Measurements from ENCODE around the gene PHLPP2. TPM values are rescaled to one million over a fixed set of nuclear protein-coding genes. Genes with fewer than 3 reads are reported as not detected.

Gene PHLPP2
- total and polyA plus RNA-seq, 2 donors (not counting 1 experiment from before 2014, with no cell fraction given) = 9.7 to 13.2 TPM

DNA sequence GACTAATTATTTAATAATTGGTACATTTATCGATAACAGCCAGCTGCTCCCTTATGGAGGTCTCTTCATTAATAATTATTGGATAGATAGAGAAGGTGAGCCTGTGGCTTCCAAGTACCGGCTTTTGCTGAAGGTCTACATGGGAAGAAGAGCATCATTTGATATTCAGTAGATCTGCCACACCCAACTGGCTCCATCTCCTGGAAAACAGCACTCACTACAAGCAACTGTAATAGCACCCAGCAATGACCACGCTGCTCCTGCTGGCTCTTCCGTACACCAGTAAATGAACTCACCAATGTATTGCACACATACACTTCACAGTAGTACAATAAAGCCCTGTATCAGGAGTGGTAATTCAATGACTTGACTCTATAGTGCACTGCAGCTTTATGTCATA, 79.1 kb downstream of the PHLPP2 start:
- no peak overlapping the region for H3K9ac ChIP-seq (ENCODE audit: insufficient read depth, low read length)
- no peaks in the 10 kb centered on the region for H3K27me3 ChIP-seq (ENCODE audit: control insufficient read depth, insufficient read depth, low read length)
- H3K9me3 ChIP-seq (ENCODE audit: control insufficient read depth, insufficient read depth, low read depth, low read length) = no peaks in the 10 kb centered on the region
- peaks cover 3% of the 10 kb centered on the region for H3K36me3 ChIP-seq (ENCODE audit: control insufficient read depth, insufficient read depth, low read length)
- H3K4me3 ChIP-seq (replicated peaks in 1 of 4; ENCODE audit: control extremely low read depth in 1 of 4, insufficient read depth in 1 of 4, low read depth in 3 of 4, low read length in 4 of 4) = no peak overlapping the region
- no peak overlapping the region for H3K4me2 ChIP-seq (ENCODE audit: extremely low read depth, insufficient read depth, low read length)
- peak; percentile 20 to 30 for DNase-seq (ENCODE audit: low read depth in 2 of 2)
- no peaks in the 10 kb centered on the region for H3K4me1 ChIP-seq (ENCODE audit: control insufficient read depth, extremely low read depth, insufficient read depth, low read length)
- H3K79me2 ChIP-seq (ENCODE audit: control insufficient read depth, insufficient read depth, low read length) = no peaks in the 10 kb centered on the region
- TF ChIP-seq, protein P1, sequence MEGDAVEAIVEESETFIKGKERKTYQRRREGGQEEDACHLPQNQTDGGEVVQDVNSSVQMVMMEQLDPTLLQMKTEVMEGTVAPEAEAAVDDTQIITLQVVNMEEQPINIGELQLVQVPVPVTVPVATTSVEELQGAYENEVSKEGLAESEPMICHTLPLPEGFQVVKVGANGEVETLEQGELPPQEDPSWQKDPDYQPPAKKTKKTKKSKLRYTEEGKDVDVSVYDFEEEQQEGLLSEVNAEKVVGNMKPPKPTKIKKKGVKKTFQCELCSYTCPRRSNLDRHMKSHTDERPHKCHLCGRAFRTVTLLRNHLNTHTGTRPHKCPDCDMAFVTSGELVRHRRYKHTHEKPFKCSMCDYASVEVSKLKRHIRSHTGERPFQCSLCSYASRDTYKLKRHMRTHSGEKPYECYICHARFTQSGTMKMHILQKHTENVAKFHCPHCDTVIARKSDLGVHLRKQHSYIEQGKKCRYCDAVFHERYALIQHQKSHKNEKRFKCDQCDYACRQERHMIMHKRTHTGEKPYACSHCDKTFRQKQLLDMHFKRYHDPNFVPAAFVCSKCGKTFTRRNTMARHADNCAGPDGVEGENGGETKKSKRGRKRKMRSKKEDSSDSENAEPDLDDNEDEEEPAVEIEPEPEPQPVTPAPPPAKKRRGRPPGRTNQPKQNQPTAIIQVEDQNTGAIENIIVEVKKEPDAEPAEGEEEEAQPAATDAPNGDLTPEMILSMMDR (conservative IDR thresholded peaks at IDR 0.05 in 1 of 2, IDR thresholded peaks at IDR 0.05 in 1 of 2; ENCODE audit: low read depth in 1 of 2, low read length in 2 of 2) = peak in 1 of 2 donors; percentile 46
- no peak for TF ChIP-seq EZH2 (IDR thresholded peaks at IDR 0.05; ENCODE audit: low read length, missing control alignments)
- H4K20me1 ChIP-seq (ENCODE audit: control insufficient read depth, extremely low read depth, insufficient read depth, low read length) = no peaks in the 10 kb centered on the region
- no peak overlapping the region for H3K27ac ChIP-seq (ENCODE audit: insufficient read depth, low read length)
- no peak overlapping the region for H2AFZ ChIP-seq (ENCODE audit: low read length)

DNA sequence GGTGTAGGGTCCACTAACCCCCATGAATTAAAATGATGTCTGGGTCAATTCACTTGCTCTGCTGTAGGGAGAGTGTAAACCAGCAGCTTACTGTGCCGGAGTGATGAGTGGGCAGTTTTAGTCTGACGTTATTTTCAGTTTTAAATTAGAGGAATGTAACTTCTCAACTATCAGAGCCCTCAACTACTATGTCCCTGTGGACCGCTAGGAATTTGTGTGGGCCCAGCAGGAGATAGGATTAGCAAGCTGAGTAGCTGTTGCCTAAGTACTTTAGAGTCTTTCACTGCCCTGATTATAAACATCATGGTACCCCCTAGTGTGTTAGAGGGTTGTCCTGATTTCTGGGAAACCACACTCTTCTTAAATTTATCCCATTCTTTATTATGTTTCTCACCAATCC, 87.1 kb downstream of the PHLPP2 start:
- no peak overlapping the region for H2AFZ ChIP-seq (ENCODE audit: low read length)
- peak in 1 of 2 donors; percentile 87 for DNase-seq (ENCODE audit: low read depth in 2 of 2)
- no peak overlapping the region for H3K27ac ChIP-seq (ENCODE audit: insufficient read depth, low read length)
- H3K36me3 ChIP-seq (ENCODE audit: control insufficient read depth, insufficient read depth, low read length) = peaks cover 2% of the 10 kb centered on the region
- no peaks in the 10 kb centered on the region for H4K20me1 ChIP-seq (ENCODE audit: control insufficient read depth, extremely low read depth, insufficient read depth, low read length)
- no peaks in the 10 kb centered on the region for H3K9me3 ChIP-seq (ENCODE audit: control insufficient read depth, insufficient read depth, low read depth, low read length)
- no peak for TF ChIP-seq EZH2 (IDR thresholded peaks at IDR 0.05; ENCODE audit: low read length, missing control alignments)
- TF ChIP-seq, protein P1 (conservative IDR thresholded peaks at IDR 0.05 in 1 of 2, IDR thresholded peaks at IDR 0.05 in 1 of 2; ENCODE audit: low read depth in 1 of 2, low read length in 2 of 2) = no peak
- H3K27me3 ChIP-seq (ENCODE audit: control insufficient read depth, insufficient read depth, low read length) = no peaks in the 10 kb centered on the region
- H3K79me2 ChIP-seq (ENCODE audit: control insufficient read depth, insufficient read depth, low read length) = no peaks in the 10 kb centered on the region
- no peaks in the 10 kb centered on the region for H3K4me1 ChIP-seq (ENCODE audit: control insufficient read depth, extremely low read depth, insufficient read depth, low read length)
- no peak overlapping the region for H3K4me3 ChIP-seq (replicated peaks in 1 of 4; ENCODE audit: control extremely low read depth in 1 of 4, insufficient read depth in 1 of 4, low read depth in 3 of 4, low read length in 4 of 4)
- no peak overlapping the region for H3K9ac ChIP-seq (ENCODE audit: insufficient read depth, low read length)
- H3K4me2 ChIP-seq (ENCODE audit: extremely low read depth, insufficient read depth, low read length) = no peak overlapping the region

DNA sequence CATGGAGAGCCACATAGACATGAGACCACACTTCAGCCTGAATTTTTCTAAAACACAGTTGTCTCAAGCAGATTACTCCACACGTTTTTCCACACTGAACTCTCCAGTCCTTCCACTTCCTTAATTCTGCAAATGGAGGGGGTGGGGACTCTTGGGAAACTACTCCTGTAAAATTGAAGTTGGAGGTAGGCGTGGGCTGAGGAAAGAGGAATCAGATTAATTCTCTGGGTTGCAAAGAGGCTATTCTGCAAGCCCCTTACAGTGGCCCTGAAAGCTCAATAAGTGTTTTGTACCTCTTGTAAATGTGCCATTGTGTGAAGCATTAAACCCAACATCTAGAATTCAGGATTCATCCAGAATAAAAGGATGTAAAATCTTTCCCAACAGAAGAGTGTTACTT, 88.9 kb downstream of the PHLPP2 start:
- H3K79me2 ChIP-seq (ENCODE audit: control insufficient read depth, insufficient read depth, low read length) = no peaks in the 10 kb centered on the region
- H3K27me3 ChIP-seq (ENCODE audit: control insufficient read depth, insufficient read depth, low read length) = no peaks in the 10 kb centered on the region
- H4K20me1 ChIP-seq (ENCODE audit: control insufficient read depth, extremely low read depth, insufficient read depth, low read length) = no peaks in the 10 kb centered on the region
- H3K27ac ChIP-seq (ENCODE audit: insufficient read depth, low read length) = no peak overlapping the region
- no peak overlapping the region for H2AFZ ChIP-seq (ENCODE audit: low read length)
- no peak overlapping the region for H3K9ac ChIP-seq (ENCODE audit: insufficient read depth, low read length)
- no peak for DNase-seq (ENCODE audit: low read depth in 2 of 2)
- H3K36me3 ChIP-seq (ENCODE audit: control insufficient read depth, insufficient read depth, low read length) = peaks cover 2% of the 10 kb centered on the region
- no peaks in the 10 kb centered on the region for H3K4me1 ChIP-seq (ENCODE audit: control insufficient read depth, extremely low read depth, insufficient read depth, low read length)
- H3K4me2 ChIP-seq (ENCODE audit: extremely low read depth, insufficient read depth, low read length) = no peak overlapping the region
- no peaks in the 10 kb centered on the region for H3K9me3 ChIP-seq (ENCODE audit: control insufficient read depth, insufficient read depth, low read depth, low read length)
- H3K4me3 ChIP-seq (replicated peaks in 1 of 4; ENCODE audit: control extremely low read depth in 1 of 4, insufficient read depth in 1 of 4, low read depth in 3 of 4, low read length in 4 of 4) = no peak overlapping the region
- TF ChIP-seq, protein P1 (conservative IDR thresholded peaks at IDR 0.05 in 1 of 2, IDR thresholded peaks at IDR 0.05 in 1 of 2; ENCODE audit: low read depth in 1 of 2, low read length in 2 of 2) = no peak
- TF ChIP-seq EZH2 (IDR thresholded peaks at IDR 0.05; ENCODE audit: low read length, missing control alignments) = no peak
